GM21367 (cell line): ENCODE results near the gene OTOS.

Experiments used
- ATAC-seq: cut with Tn5 transposase; IDR thresholded peaks from one replicate; pipeline ENCODE4 v1.9.1; 2021; ENCODE audit not compliant: unreplicated experiment

The OTOS gene

GRCh38 chr2:240140511-240140910 lies at the start of gene OTOS:
Gene OTOS (minus strand): TSS chr2:240140658. CDS start chr2:240140326, 332 bp downstream.
- no peak for ATAC-seq

DNA sequence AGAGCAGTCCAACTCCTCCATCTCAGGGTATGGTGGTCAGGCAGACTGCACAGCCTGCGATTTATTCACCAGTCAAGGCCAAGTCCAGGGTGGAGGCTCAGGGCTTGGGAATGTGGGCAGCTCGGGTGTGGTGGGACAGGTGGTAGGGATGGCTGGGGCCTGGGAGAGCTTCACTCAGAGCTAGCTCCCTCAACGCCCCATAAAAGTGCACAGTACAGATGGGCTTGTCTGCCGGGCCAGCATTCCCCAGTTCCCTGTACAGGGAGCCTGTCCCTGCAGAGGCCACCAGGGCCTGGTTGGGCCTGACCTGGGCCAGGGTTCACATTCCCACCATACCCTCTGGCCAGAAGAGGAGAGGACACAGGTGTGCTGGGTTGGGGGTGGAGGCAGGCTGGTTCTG lies 49.2 kb upstream of the OTOS start:
- ATAC-seq: no peak

GRCh38 chr2:240187989-240188590 lies 47.6 kb upstream of the OTOS start:
- no peak for ATAC-seq

DNA sequence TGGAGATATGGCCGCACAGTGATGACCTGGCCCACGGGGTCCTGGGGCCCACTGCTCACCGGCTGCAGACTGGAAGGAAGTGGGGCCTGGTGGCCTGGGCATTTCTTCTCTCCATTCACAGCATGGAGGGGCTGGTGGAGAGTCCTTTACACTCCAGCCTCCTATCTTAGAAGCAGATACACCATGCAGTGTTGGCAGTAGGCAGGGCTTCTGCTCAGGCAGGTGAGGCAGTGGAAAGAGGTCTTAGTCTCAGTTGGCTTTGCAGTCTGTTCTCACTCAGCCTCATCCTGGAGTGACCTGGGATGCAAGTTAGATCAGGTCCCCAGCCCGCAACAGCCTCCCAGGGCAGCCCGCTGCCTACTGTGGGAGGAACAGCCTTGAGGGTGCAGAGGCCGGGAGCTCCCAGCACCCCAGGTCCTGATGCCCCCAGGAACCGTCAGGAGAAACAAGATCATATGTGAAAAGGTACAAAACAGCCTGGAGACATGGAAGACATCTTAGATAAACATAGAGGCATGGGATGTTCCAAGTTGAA lies 45.8 kb upstream of the OTOS start:
- ATAC-seq: no peak

DNA sequence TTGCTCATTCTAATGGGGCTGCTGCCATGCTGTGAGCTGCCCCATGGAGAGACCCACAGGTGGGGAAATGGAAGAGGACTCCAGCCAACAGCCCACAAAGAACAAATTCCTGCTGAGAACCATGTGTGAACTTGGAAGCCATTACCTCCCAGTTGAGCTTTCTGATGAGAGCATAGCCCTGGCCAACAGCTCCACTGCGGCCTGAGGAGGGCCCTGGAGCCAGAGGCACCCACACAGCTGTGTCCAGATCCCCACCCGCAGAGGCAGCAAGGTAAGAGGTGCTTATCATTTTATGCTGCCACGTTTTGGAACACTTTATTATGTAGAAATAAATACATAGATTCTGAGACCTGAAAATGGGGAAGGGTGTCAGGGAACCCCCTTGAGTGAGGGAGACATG lies 44.2 kb upstream of the OTOS start:
- no peak for ATAC-seq

- ATAC-seq: no peak
Measured at GRCh38 chr2:240183875-240184590, 43.6 kb upstream of the OTOS start.

- no peak for ATAC-seq
Measured at GRCh38 chr2:240183006-240183874, 42.8 kb upstream of the OTOS start.

- no peak for ATAC-seq
Measured at GRCh38 chr2:240182476-240182875, 42.0 kb upstream of the OTOS start.

DNA sequence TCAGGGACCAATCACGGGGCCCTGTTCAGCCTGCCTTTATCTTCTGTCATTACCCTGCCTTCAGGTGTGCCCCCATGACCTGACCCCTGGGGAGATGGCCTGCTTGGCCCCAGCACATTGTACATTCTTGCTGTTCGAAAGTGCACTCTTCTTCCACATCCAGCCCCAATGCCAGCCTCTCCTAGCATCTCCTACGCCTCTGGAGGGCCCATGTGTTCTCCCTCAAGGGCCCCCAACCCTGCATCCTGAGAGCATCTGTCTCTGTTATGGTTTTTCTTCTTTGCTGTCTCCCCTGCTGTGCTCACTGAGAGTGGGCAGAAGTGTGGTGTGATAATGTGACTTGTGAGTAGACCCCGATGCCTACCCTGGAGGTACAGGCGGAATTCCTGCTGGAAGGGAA lies 41.5 kb upstream of the OTOS start:
- ATAC-seq: no peak

DNA sequence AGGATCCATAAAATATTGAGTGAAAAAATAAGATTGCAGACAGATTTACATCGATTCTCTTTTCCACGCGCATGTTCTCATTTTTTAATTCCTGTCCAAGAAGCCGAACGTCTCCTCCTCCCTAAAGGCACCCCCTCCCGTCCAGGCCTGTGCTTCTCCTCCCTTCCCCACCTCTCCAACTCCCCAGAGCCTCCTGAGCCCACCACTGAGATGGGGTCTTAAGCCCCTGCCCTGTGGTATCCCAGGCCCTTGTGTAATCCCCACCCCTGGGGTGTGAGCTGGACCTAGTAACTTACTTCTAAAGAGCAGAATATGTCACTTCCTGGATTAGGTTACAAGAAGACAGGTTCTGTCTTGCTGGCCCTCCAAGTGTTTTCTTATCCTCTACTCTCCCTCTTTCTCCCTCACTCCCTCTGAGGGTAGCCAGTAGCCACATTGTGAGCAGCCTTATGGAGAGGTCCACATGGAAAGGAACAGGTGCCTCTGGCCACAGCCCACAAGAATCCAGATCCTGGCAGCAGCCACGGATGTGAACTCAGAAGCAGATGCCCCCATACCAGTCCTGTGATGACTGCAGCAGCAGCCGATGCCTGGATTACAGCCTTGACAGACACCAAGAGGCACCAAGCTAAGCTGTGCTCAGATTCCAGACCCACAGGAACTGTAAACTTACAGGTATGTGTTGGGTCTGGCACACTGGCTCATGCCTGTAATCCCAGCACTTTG lies 39.6 kb upstream of the OTOS start:
- ATAC-seq: no peak

DNA sequence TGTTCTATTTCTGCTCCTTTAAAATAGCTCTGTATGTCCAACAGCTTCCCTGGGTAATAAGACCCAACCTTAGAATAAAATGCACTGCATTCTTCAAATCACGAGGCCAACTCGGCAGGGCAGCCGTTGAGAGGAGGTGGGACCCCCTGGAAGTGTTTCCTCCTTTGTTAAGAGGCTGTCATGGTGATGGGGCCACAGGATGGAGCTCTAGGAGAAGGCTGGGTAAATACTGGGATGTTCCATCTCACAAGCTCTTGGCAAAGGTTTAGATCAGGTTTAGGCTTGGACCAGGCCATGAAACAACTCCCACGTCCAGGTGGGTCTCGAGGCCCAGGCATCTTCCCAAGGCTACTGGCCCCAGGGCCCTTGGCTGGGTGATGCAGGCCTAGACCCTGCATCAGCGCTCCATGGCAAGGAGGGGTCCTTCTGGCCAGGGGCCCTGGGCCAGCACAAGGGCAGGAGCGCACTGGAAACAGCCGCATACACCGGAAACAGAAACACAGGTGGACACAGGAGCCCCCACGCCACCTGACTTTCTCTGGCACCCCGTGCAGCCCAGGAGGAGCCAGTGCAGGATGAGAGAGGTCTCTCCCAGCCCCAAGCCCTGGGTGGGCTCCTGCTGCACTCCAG lies 38.8 kb upstream of the OTOS start:
- ATAC-seq: no peak

- no peak for ATAC-seq
Measured at GRCh38 chr2:240178564-240178963, 38.1 kb upstream of the OTOS start.

DNA sequence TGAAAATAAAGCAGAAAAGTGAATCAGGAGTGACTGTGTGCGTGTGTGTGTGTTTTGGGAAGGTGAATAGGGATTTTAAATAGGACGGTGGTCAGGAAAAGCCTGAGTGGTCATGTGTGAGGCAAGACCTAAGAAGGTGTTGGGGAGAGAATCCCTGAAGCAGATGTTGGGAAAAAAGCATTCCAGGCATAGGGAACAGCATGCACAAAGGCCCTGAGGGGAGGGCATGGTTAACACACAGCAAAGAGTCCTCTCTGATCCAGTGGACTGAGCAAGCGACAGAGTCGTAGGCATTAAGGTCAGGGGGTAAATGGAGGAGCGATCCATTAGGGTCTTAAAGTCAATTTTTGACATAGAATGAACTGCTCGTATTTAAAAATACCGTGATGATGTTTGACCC lies 34.0 kb upstream of the OTOS start:
- no peak for ATAC-seq

GRCh38 chr2:240172071-240172895 lies 31.8 kb upstream of the OTOS start:
- no peak for ATAC-seq

DNA sequence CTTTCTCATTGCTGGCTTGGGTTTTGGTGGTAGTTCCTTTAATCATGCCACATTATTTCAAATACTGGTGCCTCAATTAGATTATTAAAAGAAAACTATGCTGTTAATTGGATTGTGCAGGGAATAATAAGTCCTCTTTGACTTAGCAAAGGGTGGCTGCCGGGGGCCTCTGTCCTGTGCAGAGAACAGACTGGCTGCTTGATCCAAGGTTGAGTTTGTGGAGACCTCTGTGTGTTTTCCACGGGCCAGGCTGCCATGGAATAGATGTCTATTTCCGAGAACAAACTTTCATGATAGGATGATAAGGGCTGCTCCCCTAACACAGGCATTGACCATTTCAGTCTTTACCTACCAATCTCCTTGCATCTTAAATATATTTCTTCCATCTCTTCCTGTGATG lies 30.4 kb upstream of the OTOS start:
- no peak for ATAC-seq

- ATAC-seq: no peak
Measured at GRCh38 chr2:240170354-240170735, 29.9 kb upstream of the OTOS start.

- ATAC-seq: no peak
Measured at GRCh38 chr2:240169486-240170353, 29.3 kb upstream of the OTOS start.

DNA sequence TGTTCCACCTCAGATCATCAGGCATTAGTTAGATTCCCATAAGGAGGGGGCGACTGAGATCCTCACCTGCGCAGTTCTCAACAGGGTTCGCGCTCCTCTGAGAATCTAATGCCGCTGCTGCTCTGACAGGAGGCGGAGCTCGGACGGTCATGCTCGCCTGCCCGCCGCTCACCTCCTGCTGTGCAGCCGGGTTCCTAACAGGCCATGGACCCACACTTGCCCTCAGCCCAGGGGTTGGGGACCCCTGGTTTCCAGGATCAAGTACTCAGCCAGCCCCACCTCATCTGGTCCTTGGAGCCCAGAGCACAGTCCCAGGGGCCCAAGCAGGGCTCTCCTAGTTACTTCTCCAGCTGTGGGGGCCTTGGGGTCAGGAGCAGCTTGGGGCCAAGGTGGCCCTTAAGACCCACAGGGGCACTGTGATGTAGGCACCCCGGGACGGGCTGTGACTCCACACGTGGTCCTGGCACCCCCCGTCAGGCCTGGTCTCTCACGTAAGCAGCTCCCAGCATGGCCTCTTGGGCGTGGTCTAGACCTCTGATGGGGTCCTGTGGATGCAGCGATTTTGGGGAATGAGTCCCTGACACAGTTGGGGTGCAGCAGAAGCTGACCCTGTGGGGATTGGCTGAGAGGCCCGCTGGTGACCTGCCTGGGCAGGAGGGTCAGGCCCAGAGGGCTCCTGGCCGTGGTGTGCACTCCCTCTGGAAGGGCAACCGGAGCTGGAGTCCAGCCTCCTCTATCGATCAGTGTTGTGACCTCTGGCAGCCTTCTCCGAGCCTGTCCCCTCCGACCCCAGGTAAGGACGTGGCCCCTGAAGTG lies 28.3 kb upstream of the OTOS start:
- no peak for ATAC-seq
